ENCODE data around the gene PHF2.

The PHF2 gene

DNA sequence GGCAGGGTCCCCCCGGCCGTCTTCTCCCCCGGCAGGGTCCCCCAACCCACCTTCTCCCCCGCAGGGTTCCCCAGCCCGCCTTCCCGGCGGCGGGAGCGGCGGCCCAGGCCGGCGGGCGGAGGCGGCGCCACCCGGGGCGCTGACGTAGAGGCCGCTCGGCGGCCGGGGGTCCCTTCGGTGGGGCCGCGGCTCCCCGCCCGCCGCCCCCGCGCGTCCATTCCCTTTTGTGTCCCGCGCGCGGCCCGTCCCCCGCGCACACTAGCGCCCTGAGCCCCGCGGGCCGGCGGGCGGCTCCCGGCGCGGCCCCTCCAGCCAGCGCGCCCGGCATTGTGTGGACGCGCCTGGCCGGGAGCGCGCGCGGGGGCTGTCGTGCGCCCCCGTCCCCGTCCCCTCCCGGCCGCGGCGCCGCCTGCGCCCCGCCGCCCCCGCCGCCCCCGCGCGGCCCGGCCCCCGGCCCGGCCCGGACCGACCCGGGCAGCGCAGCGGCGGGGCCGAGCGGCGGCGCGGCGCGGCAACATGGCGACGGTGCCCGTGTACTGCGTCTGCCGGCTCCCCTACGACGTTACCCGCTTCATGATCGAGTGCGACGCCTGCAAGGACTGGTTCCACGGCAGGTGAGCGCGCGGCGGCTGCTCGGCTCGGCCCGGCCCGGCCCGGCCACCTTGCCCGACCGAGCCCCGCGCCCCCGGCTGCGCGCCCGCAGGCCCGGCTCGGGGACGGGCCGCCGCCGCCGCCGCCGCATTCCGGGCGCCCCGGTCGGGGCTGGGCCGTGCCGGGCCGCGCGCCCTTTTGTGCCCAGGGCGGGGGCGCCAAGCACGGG, at the start of gene PHF2:
Gene PHF2, plus strand, starts transcription at position 327 of the 820 bp plus-strand sequence. Its CDS starts 190 bp downstream, at position 517.
- peak within 1 kb of the TSS; percentile 56 for H3K4me3 ChIP-seq (ENCODE audit: low read depth, low read length)

DNA sequence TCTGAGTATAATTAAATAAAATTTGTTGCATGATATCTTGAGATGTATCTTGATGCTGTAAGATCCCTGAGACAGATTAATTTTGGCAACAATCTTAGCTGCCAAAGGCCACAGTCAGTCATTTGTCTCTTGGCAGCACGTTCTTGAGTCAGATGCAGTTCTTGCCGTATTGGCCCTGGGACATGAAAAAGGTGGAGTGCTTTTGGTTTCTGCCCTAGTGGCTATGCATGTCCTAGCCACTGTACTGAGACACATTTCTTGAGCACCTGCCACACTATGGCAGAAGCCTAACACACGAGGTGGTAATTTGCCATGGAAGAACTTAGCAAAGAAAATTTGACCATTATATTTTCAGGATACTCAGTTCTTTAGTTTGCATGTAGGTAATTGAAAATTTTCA, 45.0 kb upstream of the PHF2 start:
- no peak overlapping the region for H3K4me3 ChIP-seq (ENCODE audit: low read depth, low read length)

DNA sequence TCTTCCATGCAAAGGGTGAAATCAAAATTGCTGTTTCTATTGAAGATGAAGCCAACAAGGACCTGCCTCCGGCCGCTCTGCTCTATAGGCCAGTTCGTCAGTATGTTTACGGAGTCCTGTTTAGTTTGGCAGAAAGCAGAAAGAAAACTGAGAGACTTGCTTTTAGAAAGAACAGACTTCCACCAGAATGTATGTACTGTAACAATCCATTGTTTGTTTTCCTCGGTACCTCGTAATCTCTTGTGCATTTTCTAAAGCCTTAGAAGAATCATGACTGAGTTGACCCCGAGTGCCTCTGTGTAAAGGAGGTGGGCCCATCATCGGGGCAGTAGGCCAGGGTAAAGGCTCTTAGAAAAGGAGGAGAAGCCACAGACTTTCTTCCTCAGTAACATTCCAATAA, 44.2 kb upstream of the PHF2 start:
- H3K4me3 ChIP-seq (ENCODE audit: low read depth, low read length) = no peak overlapping the region

DNA sequence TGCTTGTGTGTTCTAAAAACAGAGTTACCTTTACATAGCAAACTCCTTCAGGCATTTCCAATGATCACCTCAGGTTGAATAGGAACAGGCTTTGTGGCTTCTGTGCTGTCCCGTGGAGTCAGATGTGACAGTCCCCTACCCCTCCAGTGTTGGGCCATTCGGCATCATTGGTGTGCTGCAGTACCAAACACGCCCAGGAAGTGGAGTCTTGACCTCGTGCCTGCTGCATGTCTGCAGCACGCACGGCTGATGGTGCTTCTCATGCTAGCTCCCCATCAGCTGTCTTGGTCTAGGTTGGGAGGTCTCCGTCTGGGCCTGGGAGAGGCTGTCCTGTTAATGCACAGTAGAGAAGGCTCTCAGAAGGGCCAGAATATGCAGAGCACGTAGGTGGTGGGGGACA, 42.5 kb upstream of the PHF2 start:
- H3K4me3 ChIP-seq (ENCODE audit: low read depth, low read length) = no peak overlapping the region

DNA sequence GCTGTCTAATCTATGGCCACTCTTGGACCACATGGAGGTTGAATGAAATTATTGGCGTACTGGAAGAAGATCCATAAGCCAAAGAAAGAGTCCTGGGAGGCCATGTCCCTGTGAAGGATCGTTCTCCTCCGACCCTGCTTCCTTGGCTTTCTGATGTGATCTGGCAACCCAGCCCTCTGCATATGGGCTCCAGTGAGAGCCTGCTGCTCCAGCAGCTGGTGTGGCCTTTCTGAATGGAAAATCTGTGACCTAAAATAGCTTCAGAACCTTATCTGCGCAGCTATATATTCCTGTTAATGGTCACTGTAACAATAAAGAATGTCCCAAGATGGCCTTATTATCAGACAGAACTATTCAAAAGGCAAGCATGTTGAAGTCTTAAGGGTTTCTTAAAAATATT, 40.2 kb upstream of the PHF2 start:
- no peak overlapping the region for H3K4me3 ChIP-seq (ENCODE audit: low read depth, low read length)

DNA sequence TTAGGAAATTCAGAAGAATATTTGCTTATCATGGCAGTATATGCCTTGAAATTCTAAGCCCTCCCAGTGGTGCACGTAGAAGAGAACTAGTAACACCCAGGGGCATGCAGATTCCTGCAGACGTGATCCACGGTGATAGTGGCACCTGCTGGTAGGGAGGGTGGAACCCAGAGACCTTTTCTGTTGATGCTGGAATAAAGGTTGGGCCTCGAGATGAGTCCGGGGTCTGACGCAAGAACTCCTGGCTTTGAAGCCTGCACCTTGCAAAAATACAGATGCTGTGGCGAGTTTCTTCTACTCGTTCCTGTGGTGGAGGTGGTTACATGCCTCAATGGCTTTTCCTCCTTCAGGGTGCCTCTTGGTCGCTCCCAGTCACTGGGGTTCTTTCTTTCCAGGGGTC, 39.5 kb upstream of the PHF2 start:
- H3K4me3 ChIP-seq (ENCODE audit: low read depth, low read length) = no peak overlapping the region

DNA sequence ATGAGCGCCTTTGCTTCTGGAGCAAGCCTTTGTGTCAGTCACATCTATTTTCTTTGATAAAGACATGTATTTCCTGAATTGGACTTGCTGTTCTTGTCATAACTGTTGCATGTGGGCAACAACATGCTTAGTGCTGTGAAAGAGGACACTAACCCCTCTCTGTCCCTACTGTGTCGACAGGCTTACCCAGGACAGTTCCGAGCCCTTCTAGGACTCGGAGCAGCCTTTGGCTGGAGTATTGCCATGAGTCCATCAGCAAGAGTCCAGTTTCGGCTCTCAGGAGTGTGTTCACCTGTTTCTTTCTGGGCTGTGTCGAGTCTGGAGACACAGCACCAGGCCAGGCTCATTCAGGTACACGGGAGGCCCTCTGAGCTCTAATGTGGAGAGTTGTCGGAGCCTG, 36.1 kb upstream of the PHF2 start:
- no peak overlapping the region for H3K4me3 ChIP-seq (ENCODE audit: low read depth, low read length)

DNA sequence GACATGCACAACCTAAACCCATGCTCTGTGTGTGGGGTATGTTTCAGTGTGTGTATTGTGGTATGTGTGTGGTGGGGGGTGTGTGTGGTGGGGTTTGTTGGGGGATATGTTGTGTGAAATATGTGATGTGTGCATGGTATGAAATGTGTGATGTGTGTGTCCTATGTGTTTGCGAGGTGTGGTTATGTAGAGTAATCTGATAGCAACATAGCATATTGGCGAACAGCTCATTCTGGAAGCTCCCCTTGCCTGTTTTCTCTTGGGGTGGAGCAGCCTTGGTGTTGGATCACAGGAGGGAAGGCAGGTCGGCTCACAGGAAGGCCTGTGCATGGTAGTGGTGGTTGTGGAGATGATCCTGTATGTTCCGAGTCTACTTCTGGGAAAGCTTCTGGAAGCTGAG, 35.4 kb upstream of the PHF2 start:
- no peak overlapping the region for H3K4me3 ChIP-seq (ENCODE audit: low read depth, low read length)

DNA sequence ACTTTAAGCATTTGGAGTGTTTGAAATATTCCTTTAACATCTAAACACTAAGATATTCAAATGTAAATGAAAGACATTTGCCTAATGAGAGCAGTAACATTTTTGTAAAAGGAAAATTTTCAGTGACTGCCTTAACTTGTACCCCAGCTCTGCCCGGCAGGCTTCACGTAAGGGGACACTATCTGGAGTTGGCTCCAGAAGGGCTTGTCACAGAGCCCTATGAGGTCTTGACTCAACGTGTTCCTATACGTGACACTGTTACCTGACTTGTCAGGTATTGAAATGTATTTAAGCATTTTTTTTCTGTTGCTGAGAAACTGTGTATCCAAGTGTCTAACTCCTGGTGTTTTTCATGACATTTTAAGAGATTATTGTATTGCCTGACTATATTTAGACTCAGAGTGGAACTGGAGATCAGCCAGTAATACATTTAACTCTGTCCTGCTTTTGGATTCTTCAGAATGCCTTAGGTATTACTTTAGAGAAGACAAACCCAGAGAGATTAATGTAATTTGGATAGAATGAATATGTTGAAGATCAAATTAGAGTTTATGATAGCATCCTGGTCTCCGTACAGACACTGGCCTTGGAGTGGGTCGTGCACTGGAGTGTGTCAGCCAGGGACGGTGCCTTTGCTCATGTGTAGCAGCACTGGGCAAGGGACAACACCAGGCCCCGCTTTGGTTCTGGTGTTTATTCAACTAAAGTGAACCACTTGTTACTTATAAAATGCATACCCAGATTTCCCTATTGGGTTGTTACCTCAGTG, 34.6 kb upstream of the PHF2 start:
- no peak overlapping the region for H3K4me3 ChIP-seq (ENCODE audit: low read depth, low read length)

DNA sequence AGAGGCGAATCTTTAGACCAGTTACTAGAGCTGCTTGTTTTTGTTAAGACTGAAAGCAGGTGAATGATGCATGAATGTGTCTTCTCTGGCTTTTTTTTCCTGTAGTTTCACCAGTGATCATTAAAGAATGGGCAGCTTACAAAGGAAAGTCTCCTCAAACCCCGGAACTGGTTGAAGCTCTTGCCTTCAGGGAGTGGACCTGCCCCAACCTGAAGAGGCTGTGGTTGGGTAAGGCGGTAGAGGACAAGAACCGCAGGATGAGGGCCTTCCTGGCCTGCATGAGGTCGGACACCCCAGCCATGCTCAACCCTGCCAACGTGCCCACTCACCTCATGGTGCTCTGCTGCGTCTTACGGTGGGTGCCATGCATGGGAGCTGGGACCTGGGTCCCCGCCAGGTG, 33.3 kb upstream of the PHF2 start:
- H3K4me3 ChIP-seq (ENCODE audit: low read depth, low read length) = no peak overlapping the region

DNA sequence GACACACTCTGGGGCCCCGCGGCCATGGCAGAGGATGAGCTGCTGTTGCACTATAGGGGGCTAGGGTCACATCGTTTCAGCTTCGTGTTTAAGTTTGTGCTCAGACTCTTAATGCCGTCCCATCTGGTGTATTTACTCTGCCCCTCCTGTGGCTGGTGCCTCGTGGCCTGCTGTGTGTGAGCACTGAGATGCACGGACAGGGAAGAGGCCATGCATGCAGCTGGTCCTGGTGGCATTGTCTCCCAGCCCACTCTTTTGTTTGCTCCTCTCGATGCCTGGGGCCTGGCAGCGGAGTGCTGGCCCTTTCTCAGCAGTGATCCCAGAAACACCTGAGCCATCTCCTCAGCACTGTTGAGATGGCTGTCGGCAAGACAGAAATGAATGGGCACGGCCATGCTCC, 30.0 kb upstream of the PHF2 start:
- H3K4me3 ChIP-seq (ENCODE audit: low read depth, low read length) = no peak overlapping the region

DNA sequence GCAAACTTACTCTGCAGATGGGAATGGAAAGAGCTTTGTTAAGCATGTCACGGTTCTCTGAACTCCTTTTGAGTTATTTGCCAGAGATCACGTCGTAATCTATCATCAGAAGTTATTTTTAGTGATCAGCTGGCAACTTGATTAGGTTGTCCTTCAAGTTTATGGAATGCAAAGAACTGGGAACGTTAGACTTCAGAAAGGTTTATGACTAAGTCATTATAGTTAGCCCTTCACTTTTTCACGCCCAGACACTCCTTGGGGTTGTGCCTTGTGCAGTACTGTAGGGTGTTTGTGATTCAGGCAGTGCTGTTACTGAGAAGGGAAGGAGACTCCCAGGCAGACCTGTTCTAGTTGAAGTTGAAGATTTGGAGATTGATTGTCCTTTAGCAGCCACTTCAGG, 26.8 kb upstream of the PHF2 start:
- H3K4me3 ChIP-seq (ENCODE audit: low read depth, low read length) = no peak overlapping the region

DNA sequence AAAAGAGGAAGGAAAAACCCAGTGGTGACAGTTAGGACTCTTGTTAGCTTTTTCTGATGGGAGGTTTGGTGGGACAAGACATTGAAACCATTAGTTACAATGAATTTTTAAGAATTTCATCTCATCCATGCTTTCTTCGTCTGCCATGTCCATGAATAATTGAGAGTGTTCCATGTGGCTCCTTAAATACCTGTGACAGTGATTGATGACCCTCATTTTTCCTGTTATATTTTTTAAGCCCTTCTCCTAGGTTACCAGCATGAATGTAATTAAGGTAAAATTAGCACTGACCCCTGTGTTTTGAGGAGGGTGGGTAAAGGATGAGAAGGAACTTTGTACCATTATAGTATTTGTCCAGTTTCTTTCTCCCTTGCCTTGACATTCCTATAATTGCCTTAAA, 23.5 kb upstream of the PHF2 start:
- no peak overlapping the region for H3K4me3 ChIP-seq (ENCODE audit: low read depth, low read length)

DNA sequence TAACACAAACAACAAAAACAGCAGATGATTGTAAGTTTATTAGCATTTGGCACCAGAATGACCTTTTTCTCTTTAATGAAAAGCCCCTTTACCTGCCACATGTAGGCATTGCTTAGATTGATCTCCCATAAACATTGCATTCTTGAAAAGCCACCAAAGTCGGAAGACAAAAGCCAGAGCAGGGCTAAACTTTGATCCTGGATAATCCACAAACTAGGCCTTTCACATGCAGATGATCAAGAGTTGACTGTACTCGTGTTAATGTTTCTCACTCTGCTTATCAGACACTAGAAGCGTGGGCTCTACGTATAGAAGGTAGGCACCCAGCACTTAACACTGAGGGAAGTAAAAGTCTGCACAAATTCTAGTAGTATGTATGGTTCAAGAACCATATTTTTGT, 21.0 kb upstream of the PHF2 start:
- no peak overlapping the region for H3K4me3 ChIP-seq (ENCODE audit: low read depth, low read length)

DNA sequence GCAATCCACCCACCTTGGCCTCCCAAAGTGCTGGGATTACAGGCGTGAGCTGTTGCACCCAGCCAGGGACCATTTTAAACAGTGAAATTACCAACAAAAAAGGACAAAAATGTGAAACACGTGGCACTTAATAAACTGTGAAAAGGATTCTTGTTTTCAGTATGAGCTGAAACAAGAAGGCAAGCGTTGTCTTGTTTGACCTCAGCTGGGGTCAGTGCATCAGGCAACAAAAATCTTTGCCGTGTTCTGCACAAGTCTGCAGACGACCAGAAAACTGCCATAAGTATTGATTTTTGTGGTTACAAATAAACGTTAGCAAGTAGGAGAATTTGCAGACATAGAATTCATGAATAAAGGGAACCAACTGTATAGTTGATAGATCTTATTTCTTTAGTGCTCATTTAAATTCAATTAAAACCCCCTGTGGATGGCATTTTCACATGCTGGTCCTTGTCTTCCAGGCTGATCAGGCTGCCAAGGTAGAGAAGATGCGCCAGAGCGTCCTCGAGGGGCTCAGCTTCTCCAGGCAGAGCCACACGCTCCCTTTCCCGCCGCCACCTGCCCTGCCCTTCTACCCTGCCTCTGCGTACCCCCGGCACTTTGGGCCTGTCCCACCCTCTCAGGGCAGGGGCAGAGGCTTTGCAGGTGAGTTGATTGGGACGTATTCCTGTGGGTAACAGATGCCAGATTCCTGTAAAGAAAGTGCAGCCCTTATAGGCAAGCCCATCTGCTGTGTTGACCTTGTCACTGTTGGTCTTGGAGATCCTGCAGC, 18.8 kb upstream of the PHF2 start:
- H3K4me3 ChIP-seq (ENCODE audit: low read depth, low read length) = no peak overlapping the region

DNA sequence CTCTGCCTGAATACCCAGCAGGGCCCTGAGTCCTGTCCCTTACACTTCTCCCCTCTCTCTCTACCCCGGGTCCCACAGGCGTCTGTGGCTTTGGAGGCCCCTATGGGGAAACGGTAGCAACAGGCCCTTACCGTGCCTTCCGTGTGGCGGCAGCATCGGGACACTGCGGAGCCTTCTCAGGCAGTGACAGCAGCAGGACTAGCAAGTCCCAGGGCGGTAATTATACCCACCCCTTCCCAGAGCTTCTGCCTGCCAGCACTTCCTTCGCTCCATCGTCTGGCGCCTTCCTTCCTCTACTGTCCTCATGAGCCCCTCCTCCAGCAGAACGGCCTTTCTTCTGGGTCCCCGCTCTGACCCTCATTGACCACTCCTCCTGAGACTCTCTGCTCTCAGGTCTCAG, 17.9 kb upstream of the PHF2 start:
- no peak overlapping the region for H3K4me3 ChIP-seq (ENCODE audit: low read depth, low read length)

DNA sequence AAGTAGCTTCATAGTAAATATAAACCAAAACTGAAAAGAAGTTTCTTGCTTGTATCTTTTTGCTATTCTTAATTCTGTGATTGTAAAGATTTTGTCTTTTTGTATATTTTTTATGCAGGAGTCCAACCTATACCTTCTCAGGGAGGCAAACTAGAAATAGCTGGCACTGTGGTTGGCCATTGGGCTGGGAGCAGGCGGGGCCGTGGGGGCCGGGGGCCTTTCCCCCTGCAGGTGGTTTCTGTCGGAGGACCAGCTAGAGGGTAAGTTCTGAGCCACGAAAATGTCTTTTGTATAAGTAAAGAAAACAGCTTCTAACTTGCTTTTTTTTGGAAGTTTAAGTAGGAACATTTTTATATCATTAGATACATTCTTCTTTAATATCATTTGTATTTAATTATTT, 15.4 kb upstream of the PHF2 start:
- H3K4me3 ChIP-seq (ENCODE audit: low read depth, low read length) = no peak overlapping the region

DNA sequence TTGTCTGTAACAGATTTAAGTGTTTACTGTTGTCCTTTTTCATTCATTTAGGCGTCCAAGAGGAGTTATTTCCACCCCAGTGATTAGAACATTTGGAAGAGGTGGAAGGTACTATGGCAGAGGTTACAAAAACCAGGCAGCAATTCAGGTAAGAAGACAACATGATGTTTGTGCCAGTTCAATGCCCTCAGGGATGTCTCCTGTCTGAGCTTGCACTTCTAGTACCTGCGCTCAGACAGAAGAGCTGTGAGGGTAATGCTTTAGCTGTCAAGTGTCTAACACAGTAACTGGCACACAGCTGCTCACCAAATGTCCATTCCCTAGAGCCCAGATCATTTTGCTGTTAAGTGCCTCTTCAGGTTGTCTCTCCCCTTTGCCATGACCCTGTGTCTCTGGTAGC, 14.2 kb upstream of the PHF2 start:
- no peak overlapping the region for H3K4me3 ChIP-seq (ENCODE audit: low read depth, low read length)

DNA sequence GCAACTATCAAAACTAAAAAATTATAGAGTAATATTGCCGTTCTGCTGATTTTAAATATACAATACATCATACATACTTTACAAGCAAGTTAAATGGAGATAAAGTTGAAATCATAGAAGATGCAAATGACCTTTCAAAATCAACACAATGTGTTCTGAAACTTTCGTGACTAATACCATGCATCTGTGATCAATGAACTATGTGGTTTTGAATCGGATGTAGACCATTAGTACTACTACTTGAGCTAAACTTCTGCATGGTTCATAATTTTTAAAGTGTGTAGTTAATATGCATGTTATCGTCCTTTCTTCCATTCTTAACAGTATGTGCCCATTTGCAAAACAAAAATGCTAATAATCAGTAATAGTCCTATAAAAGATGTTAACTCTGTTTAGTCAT, 11.3 kb upstream of the PHF2 start:
- H3K4me3 ChIP-seq (ENCODE audit: low read depth, low read length) = no peak overlapping the region

DNA sequence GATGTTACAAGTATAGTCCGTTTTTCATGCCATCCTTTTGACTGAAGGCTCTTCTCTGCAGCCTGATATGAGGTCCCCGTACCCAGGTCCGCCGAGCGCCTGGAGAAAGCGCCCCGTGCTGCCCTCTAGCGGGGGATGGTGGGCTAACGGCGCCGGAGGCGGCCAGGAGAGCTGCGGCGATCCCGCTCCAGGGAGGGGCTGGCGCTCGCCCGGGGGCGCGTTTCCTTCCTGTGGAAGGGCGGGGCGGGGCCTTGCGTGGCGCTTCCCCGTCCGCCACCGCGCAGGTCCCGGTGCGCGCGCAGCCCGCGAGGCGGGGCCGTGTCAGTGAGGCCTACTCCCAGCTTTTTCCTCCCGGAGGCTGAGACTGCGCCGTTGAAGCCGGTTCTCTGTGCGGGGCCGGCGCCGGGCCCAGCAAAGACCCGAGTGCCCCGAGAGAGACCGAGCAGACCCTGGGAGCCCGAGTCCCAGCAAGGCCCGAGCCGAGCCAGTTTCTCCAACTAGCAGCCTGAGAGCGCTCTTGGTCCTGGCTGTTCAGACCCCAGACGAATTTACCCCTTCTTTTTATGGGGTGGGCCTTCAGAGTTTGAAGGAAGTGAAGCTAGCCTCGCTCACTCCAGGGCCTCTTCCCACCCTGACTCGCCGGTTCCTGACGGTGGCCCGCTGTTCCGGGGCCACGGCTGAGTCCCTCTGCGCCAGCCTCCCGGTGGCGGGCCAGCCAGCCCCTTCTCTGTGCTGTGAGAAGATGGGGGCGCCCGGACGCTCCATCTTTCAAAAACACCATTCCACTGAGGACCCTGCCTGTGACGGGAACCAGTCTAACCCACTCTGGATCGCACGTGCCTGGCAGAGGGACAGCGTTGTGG, 9.7 kb upstream of the PHF2 start:
- H3K4me3 ChIP-seq (ENCODE audit: low read depth, low read length) = peak overlapping the region; percentile 49

Data from iPS-11a (cell line).